ENCODE results near the gene RNF187. TPM values are rescaled to one million over a fixed set of nuclear protein-coding genes. Genes with fewer than 3 reads are reported as not detected.

RNF187 gene
- total RNA-seq, 2 experiments from 2014 or later = 257 to 478 TPM

DNA sequence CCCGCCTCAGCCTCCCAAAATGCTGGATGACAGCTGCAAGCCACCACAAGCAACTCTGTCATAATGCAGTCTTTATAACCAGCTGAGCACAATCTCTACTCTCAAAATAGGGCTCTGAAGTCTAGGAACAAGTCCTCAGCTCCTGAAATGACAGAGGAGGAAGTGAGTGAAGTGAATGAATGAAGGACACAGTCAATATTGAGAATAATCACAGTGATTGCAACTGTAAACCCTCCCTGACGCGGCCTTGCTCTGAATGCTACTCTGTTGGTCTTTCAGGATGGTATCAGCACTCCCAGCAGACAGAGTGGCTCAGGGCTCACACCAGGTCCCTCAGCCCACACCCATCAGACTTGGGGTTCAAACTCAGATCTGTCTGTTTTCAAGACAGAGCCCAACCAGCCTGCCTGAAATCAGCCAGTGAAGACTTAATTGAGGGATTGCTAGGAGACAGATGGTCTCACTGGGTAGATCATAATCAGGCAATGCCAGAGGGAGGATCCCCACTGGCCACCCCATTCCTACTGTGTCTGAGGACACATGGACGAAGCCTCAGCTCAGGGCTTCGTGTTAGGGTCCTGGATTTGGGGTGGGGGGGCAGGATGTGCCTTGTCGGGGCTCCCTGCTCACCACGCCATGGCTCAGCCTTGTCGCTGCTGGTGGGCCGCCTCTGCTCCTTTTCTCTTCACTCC, 20.9 kb downstream of the RNF187 start:
- Histone ChIP-seq H2AFZ (ENCODE audit: low read length) (no peak overlapping the region), H3K4me1 (ENCODE audit: insufficient read depth, low read length, poor library complexity, severe bottlenecking) (peaks cover 5% of the 10 kb centered on the region), H3K4me3 (ENCODE audit: low read depth, low read length, poor library complexity, severe bottlenecking) (no peak overlapping the region), H3K4me2 (ENCODE audit: low read length) (no peak overlapping the region), H3K9me2 (ENCODE audit: insufficient read depth, low read length) (no peaks in the 10 kb centered on the region), H3K9me3 (ENCODE audit: low read length) (0 out of 2 replicates have a peak, but pooled peaks cover 3% of the 10 kb centered on the region), H3K27ac (ENCODE audit: low read depth, low read length, poor library complexity, severe bottlenecking) (no peak overlapping the region), H3K36me3 (ENCODE audit: insufficient read depth, low read length) (no peaks in the 10 kb centered on the region), H4K20me1 (ENCODE audit: insufficient read depth, low read length) (no peaks in the 10 kb centered on the region), H3K79me2 (ENCODE audit: insufficient read depth, low read depth, low read length) (no peaks in the 10 kb centered on the region)
- POLR2A ChIA-PET = interaction anchor here (0.6 kb wide), 1 partner anchor 32 kb away, joined by 5 read pairs; no protein-coding TSS in a partner anchor
- DNase-seq (ENCODE audit: low spot score) = no peak
- BruUV-seq (replicated peaks) = no TSS peak
- CTCF ChIA-PET (ENCODE audit: unreplicated experiment) = no interaction called here
- TF ChIP-seq, protein P1, sequence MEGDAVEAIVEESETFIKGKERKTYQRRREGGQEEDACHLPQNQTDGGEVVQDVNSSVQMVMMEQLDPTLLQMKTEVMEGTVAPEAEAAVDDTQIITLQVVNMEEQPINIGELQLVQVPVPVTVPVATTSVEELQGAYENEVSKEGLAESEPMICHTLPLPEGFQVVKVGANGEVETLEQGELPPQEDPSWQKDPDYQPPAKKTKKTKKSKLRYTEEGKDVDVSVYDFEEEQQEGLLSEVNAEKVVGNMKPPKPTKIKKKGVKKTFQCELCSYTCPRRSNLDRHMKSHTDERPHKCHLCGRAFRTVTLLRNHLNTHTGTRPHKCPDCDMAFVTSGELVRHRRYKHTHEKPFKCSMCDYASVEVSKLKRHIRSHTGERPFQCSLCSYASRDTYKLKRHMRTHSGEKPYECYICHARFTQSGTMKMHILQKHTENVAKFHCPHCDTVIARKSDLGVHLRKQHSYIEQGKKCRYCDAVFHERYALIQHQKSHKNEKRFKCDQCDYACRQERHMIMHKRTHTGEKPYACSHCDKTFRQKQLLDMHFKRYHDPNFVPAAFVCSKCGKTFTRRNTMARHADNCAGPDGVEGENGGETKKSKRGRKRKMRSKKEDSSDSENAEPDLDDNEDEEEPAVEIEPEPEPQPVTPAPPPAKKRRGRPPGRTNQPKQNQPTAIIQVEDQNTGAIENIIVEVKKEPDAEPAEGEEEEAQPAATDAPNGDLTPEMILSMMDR (conservative IDR thresholded peaks at IDR 0.05; ENCODE audit: low read length) = no peak
- TF ChIP-seq EZH2phosphoT487 (IDR thresholded peaks at IDR 0.05; ENCODE audit: borderline replicate concordance, low read depth, low read length) = no peak
- intact Hi-C loops (cut with micrococcal nuclease; ENCODE audit: unreplicated experiment) = no loop called here

GRCh38 chr1:228508840-228509415, 21.7 kb downstream of the RNF187 start:
- TF ChIP-seq EZH2phosphoT487 (IDR thresholded peaks at IDR 0.05; ENCODE audit: borderline replicate concordance, low read depth, low read length) = no peak
- TF ChIP-seq, protein P1 (conservative IDR thresholded peaks at IDR 0.05; ENCODE audit: low read length) = no peak
- Histone ChIP-seq H3K4me1 (ENCODE audit: insufficient read depth, low read length, poor library complexity, severe bottlenecking) (peaks cover 5% of the 10 kb centered on the region), H3K36me3 (ENCODE audit: insufficient read depth, low read length) (no peaks in the 10 kb centered on the region), H2AFZ (ENCODE audit: low read length) (no peak overlapping the region), H3K4me2 (ENCODE audit: low read length) (no peak overlapping the region), H3K27ac (ENCODE audit: low read depth, low read length, poor library complexity, severe bottlenecking) (no peak overlapping the region), H3K9me3 (ENCODE audit: low read length) (0 out of 2 replicates have a peak, but pooled peaks cover 3% of the 10 kb centered on the region), H3K4me3 (ENCODE audit: low read depth, low read length, poor library complexity, severe bottlenecking) (no peak overlapping the region), H3K79me2 (ENCODE audit: insufficient read depth, low read depth, low read length) (no peaks in the 10 kb centered on the region), H3K9me2 (ENCODE audit: insufficient read depth, low read length) (no peaks in the 10 kb centered on the region), H4K20me1 (ENCODE audit: insufficient read depth, low read length) (no peaks in the 10 kb centered on the region)
- intact Hi-C loops (cut with micrococcal nuclease; ENCODE audit: unreplicated experiment) = no loop called here
- no TSS peak for BruUV-seq (replicated peaks)
- DNase-seq (ENCODE audit: low spot score) = no peak
- ChIA-PET CTCF (ENCODE audit: unreplicated experiment) (no interaction called here), POLR2A (interaction anchor here (0.6 kb wide), 1 partner anchor 49 kb away, joined by 5 read pairs; no protein-coding TSS in a partner anchor)
